T-helper 2 cell treated with Interferon-gamma antibody and Interleukin-4, amounts not matched to agents 100 ng/mL and 5 ng/mL, for 36 hours (primary cell): Measurements from ENCODE around the gene YIF1B. TPM values are rescaled to one million over a fixed set of nuclear protein-coding genes. Genes with fewer than 3 reads are reported as not detected.

ENCODE experiments used
- total RNA-seq: library from RNA; stranded (reverse); gene quantifications from 2 replicates; pipeline ENCODE4 v1.2.3, GENCODE V29; 2022

Gene YIF1B
- total RNA-seq, 1 donor from 2014 or later: 88.3 TPM

Other genes with a start within 250 kb of the YIF1B start
- gene DPF1, start 91.7 kb downstream of the YIF1B start, total RNA-seq: 1.2 and 1.6 TPM in 2 replicates
- 88.8 and 89.6 TPM in 2 replicates for gene PPP1R14A, start 59.6 kb downstream of the YIF1B start, total RNA-seq
- 71.0 and 71.3 TPM in 2 replicates for gene SPINT2, start 51.4 kb downstream of the YIF1B start, total RNA-seq
- gene C19orf33, start 11.7 kb downstream of the YIF1B start, total RNA-seq: 0.84 and 1.1 TPM in 2 replicates
- 20.2 and 23.1 TPM in 2 replicates for gene KCNK6, start 3.9 kb upstream of the YIF1B start, total RNA-seq
- gene CATSPERG, start 19.9 kb upstream of the YIF1B start, total RNA-seq: 4.9 and 5.2 TPM in 2 replicates
- gene PSMD8, start 58.6 kb upstream of the YIF1B start, total RNA-seq: 200 and 206 TPM in 2 replicates
- gene GGN, start 72.1 kb upstream of the YIF1B start, total RNA-seq: 0.11 TPM in 2 replicates
- 1.9 TPM in 2 replicates for gene SPRED3, start 72.8 kb upstream of the YIF1B start, total RNA-seq
- 31.4 and 32.3 TPM in 2 replicates for gene FAM98C, start 87.1 kb upstream of the YIF1B start, total RNA-seq
- gene RASGRP4, start 110.3 kb upstream of the YIF1B start, total RNA-seq: 7.6 and 9.4 TPM in 2 replicates
- 2.4 and 4.4 TPM in 2 replicates for gene RYR1, start 117.7 kb upstream of the YIF1B start, total RNA-seq